Uterus (tissue), 4 donors: ENCODE results near the gene OR9Q1. TPM values are rescaled to one million over a fixed set of nuclear protein-coding genes. Genes with fewer than 3 reads are reported as not detected.

ENCODE experiments used
- DNase-seq, 2 donors: peaks; one replicate each; pipeline ENCODE4 v3.0.0-alpha.2; 2019 to 2020
- H3K27ac ChIP-seq, 2 donors: fragments of 200-600 bp; sonication (generic); 1 replicate in 1 of 2; 2 replicates in 1 of 2; pipeline ENCODE4 v1.5.1; 2016 to 2018
- H3K27me3 ChIP-seq, 2 donors: fragments of 200-600 bp; sonication (generic); one replicate each; pipeline ENCODE4 v1.5.1; 2018 to 2019; ENCODE audit warnings: control low read depth in 1 of 2
- H3K36me3 ChIP-seq, 2 donors: fragments of 200-600 bp; sonication (generic); one replicate each; pipeline ENCODE4 v1.5.1; 2019; ENCODE audit warnings: control low read depth in 1 of 2
- H3K4me1 ChIP-seq, 2 donors: fragments of 200-600 bp; sonication (generic); one replicate each; pipeline ENCODE4 v1.5.1; 2018 to 2019; ENCODE audit warnings: control low read depth in 1 of 2
- H3K4me3 ChIP-seq, 2 donors: fragments of 200-600 bp; sonication (generic); 1 replicate in 1 of 2; 2 replicates in 1 of 2; pipeline ENCODE4 v1.5.1; 2018 to 2019; ENCODE audit warnings: mild to moderate bottlenecking in 1 of 2
- H3K9me3 ChIP-seq, 2 donors: fragments of 200-600 bp; sonication (generic); one replicate each; pipeline ENCODE4 v1.5.1; 2019; ENCODE audit warnings: control low read depth in 1 of 2
- CTCF ChIP-seq, 4 experiments: fragments of 200-600 bp in 2 of 4; fragments of 450-650 bp in 2 of 4; sonication (generic) in 2 of 4; IDR thresholded peaks; one replicate each; pipeline ENCODE4 v1.5.1; 2016 to 2019; ENCODE audit warnings: antibody characterized with exemption in 4 of 4, mild to moderate bottlenecking in 2 of 4, moderate library complexity in 1 of 4
- POLR2A ChIP-seq, 2 donors: fragments of 450-650 bp; IDR thresholded peaks; one replicate each; pipeline ENCODE4 v1.6.1; 2016; ENCODE audit warnings: antibody characterized with exemption in 2 of 2, mild to moderate bottlenecking in 1 of 2, moderate library complexity in 1 of 2
- intact Hi-C: fragments of 100-400 bp; cut with DNase I; formaldehyde crosslinking; loops from one replicate; pipeline ENCODE4 v1.15.1; 2023; ENCODE audit warnings: low total_unique reads
- total RNA-seq, 4 donors: library from RNA; depleted of rRNA in 3 of 4; stranded (reverse); fragments of >200 nt in 3 of 4; gene quantifications; one replicate each; pipeline versions ENCODE4 v1.1.0 to v1.2.4, GENCODE V29; 2014 to 2023
- donor health status: DM: yes; HTN: yes; CAD: no.

OR9Q1 gene
- total RNA-seq, 4 donors from 2014 or later, result not detected

- no peak overlapping the region for H3K27ac ChIP-seq
- H3K27me3 ChIP-seq, result no peaks in the 10 kb centered on the region
- intact Hi-C loops, result no loop called here
- no peak overlapping the region for H3K4me3 ChIP-seq
- no peaks in the 10 kb centered on the region for H3K36me3 ChIP-seq
- no peak for TF ChIP-seq CTCF (IDR thresholded peaks at IDR 0.05)
- no peak for TF ChIP-seq POLR2A (IDR thresholded peaks at IDR 0.05)
- H3K9me3 ChIP-seq, result no peaks in the 10 kb centered on the region
- no peak for DNase-seq
- H3K4me1 ChIP-seq, result no peaks in the 10 kb centered on the region
These were observed 45.0 kb downstream of the OR9Q1 start for GRCh38 chr11:58068655-58069054.

- TF ChIP-seq CTCF (IDR thresholded peaks at IDR 0.05) (no peak), POLR2A (IDR thresholded peaks at IDR 0.05) (no peak)
- intact Hi-C loops, result no loop called here
- no peaks in the 10 kb centered on the region for H3K27me3 ChIP-seq
- no peaks in the 10 kb centered on the region for H3K9me3 ChIP-seq
- H3K4me3 ChIP-seq, result no peak overlapping the region
- no peaks in the 10 kb centered on the region for H3K36me3 ChIP-seq
- H3K27ac ChIP-seq, result no peak overlapping the region
- DNase-seq, result no peak
- H3K4me1 ChIP-seq, result no peaks in the 10 kb centered on the region
These were observed 46.9 kb downstream of the OR9Q1 start for GRCh38 chr11:58070585-58070984.

- H3K4me3 ChIP-seq, result no peak overlapping the region
- intact Hi-C loops, result no loop called here
- no peak for DNase-seq
- no peaks in the 10 kb centered on the region for H3K27me3 ChIP-seq
- no peak overlapping the region for H3K27ac ChIP-seq
- no peaks in the 10 kb centered on the region for H3K36me3 ChIP-seq
- H3K9me3 ChIP-seq, result no peaks in the 10 kb centered on the region
- H3K4me1 ChIP-seq, result no peaks in the 10 kb centered on the region
- TF ChIP-seq POLR2A (IDR thresholded peaks at IDR 0.05) (no peak), CTCF (IDR thresholded peaks at IDR 0.05) (no peak)
These were observed 52.1 kb downstream of the OR9Q1 start for GRCh38 chr11:58075781-58076180.

GRCh38 chr11:58086528-58086927 lies 62.8 kb downstream of the OR9Q1 start:
- Histone ChIP-seq H3K27me3 (no peaks in the 10 kb centered on the region), H3K36me3 (no peaks in the 10 kb centered on the region), H3K4me3 (no peak overlapping the region), H3K9me3 (no peaks in the 10 kb centered on the region), H3K27ac (no peak overlapping the region), H3K4me1 (no peaks in the 10 kb centered on the region)
- intact Hi-C loops, result no loop called here
- no peak for DNase-seq
- TF ChIP-seq POLR2A (IDR thresholded peaks at IDR 0.05) (no peak), CTCF (IDR thresholded peaks at IDR 0.05) (no peak)

DNA sequence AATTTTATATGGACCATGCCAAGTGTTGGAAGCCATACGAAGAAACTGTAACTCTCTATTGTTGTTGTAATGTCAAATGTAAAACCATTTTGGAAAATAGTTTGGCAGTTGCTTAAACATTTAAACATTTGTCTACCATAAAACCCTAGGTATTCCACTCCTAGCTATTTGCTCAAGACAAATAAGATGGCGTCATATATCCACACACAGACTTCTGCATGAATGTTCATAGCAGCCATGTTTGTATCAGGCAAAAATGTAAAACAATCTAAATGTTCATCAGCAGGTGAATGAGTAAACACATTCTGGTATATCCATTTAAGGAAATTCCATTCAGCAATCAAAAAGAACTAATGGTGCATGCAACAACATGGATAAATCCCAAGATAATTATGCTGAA lies 73.8 kb downstream of the OR9Q1 start:
- Histone ChIP-seq H3K27ac (no peak overlapping the region), H3K4me1 (no peaks in the 10 kb centered on the region), H3K36me3 (no peaks in the 10 kb centered on the region), H3K9me3 (no peaks in the 10 kb centered on the region), H3K4me3 (no peak overlapping the region), H3K27me3 (no peaks in the 10 kb centered on the region)
- DNase-seq, result no peak
- TF ChIP-seq POLR2A (IDR thresholded peaks at IDR 0.05), result no peak
- TF ChIP-seq CTCF (IDR thresholded peaks at IDR 0.05), result no peak
- intact Hi-C loops, result no loop called here
